Loucy (cell line): Measurements from ENCODE around the gene TSPAN32.

Experiments used
- CTCF ChIP-seq: fragments of 200-600 bp; sonication (generic); conservative IDR thresholded peaks from 2 replicates; pipeline ENCODE4 v1.5.1; 2014; ENCODE audit warnings: mild to moderate bottlenecking, antibody characterized with exemption, low read length
- EZH2phosphoT487 ChIP-seq: fragments of 200-600 bp; IDR thresholded peaks from 2 replicates; pipeline ENCODE4 v1.6.1; 2018; ENCODE audit warnings: antibody characterized with exemption, mild to moderate bottlenecking, moderate library complexity, borderline replicate concordance

DNA sequence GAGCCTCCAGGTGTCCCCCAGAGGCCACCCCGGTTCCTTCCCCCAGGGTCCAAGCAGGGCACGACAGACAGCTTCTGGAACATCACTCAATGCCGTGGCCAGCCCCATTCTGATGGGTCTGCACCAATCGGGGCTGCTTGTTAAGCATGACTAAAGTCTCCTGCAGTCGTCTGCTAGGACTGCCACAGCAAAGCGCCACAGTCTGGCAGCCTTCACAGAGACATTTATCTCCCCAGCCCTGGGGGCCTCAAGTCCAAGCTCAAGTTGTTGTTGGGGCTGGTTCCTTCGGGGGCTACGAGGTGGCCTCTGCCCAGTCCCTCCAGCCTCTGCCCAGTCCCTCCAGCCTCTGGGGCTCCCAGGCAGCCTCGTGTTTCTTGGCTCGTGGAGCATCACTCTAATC lies 61.3 kb downstream of the TSPAN32 start:
- TF ChIP-seq CTCF (no peak), EZH2phosphoT487 (no peak)
